Fibroblast of skin of left biceps (primary cell): ENCODE data around the gene DCP1A.
"Not testable (repeated sequence)": the region's sequence is repeated elsewhere in the genome, so short reads cannot be mapped to it uniquely, and the experiment has no call there.

ENCODE experiments used
- DNase-seq, 2 experiments: peaks; one replicate each; pipeline ENCODE4 v3.0.0-alpha.2; 2013; ENCODE audit warnings: low read depth in 2 of 2

Gene DCP1A

DNA sequence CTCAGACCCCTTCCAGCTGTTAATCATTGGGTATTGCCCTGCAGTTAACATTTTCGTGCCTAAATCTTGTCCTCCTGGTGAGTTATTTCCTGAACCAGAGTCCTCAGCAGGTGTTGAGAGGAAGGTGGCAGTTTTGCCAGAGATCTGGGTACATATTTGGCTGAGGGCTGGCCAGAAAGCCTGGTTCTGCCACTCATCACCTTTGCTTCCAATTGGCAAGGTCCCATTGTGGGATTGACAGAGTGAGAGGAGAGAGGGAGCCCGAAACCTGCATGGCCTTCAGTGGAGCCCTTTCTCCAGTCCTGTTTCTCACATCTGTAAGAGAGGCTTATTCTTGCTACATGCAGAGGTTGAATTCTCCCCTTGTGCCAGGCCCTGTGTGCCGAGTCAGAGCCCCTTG is 82.6 kb downstream of the DCP1A start:
- DNase-seq, result no peak

DNA sequence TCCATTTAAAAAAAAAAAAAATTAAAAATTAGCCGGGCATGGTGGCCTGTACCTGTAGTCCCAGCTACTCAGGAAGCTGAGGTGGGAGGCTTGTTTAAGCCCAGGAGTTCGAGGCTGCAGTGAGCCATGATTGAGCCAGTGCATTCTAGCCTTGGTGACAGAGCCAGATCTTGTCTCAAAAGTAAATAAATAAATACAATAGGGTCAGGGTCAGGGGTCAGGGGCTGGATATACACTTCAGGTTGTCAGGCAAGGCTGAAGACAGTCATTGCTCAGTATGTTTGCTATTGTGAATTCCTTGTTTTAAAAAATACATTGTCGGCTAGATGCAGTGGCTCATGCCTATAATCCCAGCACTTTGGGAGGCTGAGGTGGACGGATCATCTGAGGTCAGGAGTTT is 83.4 kb downstream of the DCP1A start:
- DNase-seq, result no peak

- DNase-seq, result no peak
These were observed 85.6 kb downstream of the DCP1A start for GRCh38 chr3:53261712-53262111.

- no peak for DNase-seq
These were observed 87.0 kb downstream of the DCP1A start for GRCh38 chr3:53260286-53260785.

GRCh38 chr3:53259427-53260259 is 87.7 kb downstream of the DCP1A start:
- no peak for DNase-seq

- no peak for DNase-seq
These were observed 88.5 kb downstream of the DCP1A start for GRCh38 chr3:53258600-53259426.

DNA sequence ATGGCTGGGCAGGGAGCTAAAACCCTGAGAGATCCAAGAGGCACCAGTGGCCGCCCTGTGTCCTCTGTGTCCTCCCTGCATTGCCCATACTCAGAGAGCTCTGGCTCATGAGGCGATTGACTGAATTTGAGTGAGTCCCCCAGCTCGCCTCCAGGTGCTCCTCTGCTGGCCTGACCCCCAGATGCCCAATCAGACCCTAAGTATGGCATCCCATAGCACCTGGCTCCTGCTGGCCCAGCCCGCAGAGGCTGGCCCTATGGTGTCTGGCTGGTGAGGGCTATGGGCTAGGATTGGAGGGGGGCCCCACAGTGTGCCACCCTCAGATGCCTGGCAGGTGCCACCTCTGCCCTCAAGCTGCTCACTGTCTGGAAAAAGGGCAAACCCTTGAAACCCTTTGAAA is 89.9 kb downstream of the DCP1A start:
- DNase-seq, result no peak

DNA sequence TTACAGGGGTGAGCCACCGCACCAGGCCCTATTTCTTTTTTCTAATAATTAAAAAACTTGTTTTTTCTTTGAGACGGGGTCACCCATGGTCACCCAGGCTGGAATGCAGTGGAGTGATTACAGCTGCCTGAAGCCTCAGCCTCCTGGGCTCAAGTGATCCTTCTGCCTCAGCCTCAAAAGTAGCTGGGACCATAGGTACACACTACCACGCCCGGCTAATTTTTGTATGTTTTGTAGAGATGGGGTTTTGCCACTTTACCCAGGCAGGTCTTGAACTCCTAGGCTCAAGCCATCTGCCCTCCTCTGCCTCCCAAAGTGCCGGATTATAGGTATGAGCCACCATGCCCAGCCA is 90.7 kb downstream of the DCP1A start:
- DNase-seq, result no peak

- peak; percentile 51 to 52 for DNase-seq
These were observed 91.3 kb downstream of the DCP1A start, which contains the start of gene TKT for GRCh38 chr3:53255775-53256703. Gene TKT (minus strand): TSS chr3:53256022. CDS start chr3:53255942, 80 bp downstream.

DNA sequence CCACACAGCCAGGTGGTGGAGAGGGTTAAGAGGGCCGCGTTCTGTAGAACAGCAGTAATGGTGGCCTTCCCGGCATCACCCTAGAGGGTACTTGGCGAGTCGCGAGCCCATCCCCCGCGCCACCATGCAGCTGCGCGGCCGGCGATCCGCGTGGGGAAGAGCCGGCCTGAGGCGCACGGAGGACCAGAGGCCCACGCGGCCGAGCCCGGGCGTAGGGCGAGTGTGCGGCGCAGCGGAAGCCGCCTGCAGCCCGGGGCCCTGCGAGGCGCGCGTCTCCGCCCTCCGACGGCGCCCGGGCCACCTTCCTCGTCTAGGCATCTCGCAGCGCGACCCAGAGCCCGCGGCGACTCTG is 91.9 kb downstream of the DCP1A start:
- no peak for DNase-seq

DNA sequence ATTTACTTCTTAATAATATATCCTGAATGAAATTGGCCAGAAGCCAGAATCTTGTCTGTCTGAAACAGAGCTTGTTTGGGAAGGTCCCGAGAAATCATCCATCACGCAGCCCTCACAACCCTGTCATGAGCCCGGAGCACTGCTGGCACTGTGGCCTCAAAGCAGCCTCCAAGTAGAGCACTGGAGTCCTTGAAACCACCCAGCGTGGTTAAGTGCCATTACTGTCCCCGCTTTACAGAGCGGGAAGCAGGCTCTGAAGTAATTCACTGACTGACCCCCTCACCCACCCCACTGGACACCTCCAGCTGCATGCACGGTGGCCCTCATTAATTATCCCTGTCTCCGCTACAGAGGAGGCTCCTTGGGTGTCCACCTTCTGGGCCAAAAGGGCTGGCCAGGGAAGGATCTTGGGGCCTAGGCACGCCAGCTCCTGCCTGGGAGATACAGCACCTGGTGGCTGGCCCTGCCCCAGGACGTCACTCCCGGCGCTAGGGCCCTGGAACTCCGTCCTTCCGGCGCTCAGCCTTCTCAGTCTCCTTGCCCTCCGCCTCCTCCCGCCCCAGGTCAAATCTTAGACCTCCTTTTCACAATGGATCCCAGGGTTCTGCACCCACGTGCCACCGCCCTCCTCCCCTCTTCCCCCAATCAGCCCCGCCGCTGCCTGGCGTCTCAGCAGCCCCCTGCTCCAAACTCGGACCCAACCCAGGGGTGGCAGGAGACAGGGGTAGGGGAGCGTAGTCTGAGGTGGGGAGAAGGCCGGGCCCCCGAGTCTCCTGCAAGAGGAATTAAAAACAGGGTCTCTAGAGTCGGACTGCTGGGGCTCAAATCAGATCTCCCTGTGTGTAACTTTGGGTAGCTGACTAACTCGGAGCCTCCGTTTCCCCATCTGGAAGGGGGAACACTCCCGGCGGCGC is 92.6 kb downstream of the DCP1A start:
- no peak for DNase-seq

DNA sequence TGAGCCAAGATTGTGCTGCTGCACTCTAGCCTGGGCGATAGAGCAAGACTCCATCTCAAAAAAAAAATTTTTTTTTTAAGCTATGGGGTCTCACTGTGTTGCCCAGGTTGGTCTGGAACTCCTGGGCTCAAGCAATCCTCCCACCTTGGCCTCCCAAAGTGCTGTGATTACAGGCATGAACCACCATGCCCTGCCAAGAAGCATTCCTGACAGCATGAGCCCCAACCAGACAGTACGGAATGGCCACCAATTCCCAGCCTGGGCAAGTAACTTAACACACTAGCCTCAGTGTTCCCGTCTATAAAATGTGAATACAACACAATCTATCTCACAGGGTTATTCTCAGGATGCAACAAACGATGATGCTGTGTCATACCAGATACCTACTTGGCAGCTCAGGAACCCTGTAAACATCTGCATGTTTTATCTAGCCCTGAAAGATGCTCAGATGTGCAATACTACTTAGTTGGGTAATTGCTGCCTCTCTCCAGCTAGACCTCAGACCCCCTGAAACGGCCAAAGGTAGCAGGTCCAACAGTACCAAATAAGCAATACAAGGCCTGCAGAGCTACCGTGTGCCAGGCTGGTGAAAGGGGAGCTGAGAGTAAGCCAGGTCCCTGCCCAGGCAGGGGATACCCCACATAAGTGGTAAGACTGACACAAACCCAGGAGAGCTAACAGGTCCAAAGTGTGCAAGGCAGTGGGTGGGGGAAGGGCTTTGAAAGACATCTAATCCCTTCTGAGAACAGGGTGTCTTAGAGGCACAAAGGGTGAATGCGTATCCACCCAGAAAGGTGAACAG is 93.4 kb downstream of the DCP1A start:
- no peak for DNase-seq

GRCh38 chr3:53252947-53253322 is 94.4 kb downstream of the DCP1A start:
- DNase-seq, result not testable (repeated sequence)

DNA sequence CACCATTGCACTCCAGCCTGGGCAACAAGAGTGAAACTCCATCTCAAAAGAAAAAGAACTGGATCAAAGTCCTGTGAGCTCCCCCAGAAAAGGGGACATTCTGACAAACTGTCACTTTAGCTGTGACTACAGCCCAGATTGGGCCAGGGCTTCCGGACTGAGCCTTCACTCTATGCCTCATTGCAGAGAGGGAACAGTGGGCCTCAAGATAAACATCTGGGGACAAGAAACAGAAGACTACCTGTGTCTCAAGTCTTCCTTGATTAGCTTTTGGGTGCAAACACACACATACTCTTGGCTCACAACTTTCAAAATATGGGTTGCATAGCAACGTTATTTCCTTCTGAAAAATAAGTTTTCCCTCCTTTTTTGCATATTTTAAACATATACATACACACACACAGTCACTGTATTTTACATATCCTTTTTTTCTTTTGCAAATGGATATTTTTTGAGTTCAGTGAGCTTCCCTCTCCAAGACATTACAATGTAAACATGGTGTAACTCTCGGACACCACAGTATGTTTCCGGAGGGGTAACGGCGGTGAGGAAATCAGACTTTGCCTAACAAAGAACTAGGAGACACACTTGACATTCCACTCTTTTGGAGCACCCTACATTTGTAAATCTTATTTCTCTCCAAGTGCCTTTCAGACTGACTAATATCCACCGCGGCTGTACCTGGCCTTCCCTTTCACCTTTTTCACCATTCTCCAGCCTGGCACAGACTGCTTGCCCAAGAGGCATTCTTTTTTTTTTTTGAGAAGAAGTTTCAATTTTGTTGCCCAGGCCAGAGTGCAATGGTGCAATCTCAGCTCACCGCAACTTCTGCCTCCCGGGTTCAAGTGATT is 95.0 kb downstream of the DCP1A start:
- DNase-seq, result no peak

GRCh38 chr3:53250881-53251605 is 96.3 kb downstream of the DCP1A start:
- no peak for DNase-seq

DNA sequence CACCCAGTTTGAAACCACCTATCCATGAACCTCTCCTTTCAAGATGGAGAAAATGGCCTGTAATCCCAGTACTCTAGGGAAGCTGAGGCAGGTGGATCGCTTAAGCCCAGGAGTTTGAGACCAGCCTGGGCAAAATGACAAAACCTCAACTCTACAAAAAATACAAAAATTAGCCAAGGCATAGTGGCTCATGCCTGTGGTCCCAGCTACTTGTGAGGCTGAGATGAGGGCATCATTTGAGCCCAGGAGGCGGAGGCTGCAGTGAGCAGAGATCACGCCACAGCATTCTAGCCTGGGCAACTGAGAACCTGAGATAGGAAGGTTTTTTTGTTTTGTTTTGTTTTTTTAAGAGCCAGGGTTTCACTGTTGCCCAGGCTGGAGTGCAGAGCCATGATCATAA is 96.9 kb downstream of the DCP1A start:
- no peak for DNase-seq

GRCh38 chr3:53248161-53248560 is 99.2 kb downstream of the DCP1A start:
- no peak for DNase-seq

DNA sequence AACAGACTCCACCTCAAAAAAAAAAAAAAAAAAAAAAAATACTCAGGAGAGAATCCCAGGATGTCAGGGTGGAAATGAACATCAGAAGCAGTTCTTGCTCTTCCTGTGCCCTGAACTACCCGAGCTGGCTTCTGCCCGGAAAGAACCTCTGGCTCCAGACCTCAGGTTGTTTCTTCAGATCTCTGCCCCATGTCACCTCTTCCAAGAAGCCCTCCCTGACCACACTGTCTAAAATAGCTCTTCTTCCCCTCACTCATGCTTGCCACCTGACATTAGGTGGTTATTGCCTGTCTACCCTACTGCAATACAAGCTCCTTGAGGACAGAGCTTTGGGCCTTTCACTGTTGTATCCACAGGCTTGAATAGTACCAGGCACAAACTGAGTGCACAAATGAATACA is 99.7 kb downstream of the DCP1A start:
- DNase-seq, result no peak
